Measurements from ENCODE around the gene ERBB2. TPM values are rescaled to one million over a fixed set of nuclear protein-coding genes. Genes with fewer than 3 reads are reported as not detected.
"Not testable (repeated sequence)": the region's sequence is repeated elsewhere in the genome, so short reads cannot be mapped to it uniquely, and the experiment has no call there.

Gene ERBB2
- polyA plus RNA-seq, 3 donors, result 158 to 183 (median 165) TPM

- DNase-seq (ENCODE audit: extremely low read depth in 1 of 11, low read depth in 9 of 11, low spot score in 4 of 11), result no peak
Observed at GRCh38 chr17:39736319-39737165, 36.7 kb downstream of the ERBB2 start.

- no peak for DNase-seq (ENCODE audit: extremely low read depth in 1 of 11, low read depth in 9 of 11, low spot score in 4 of 11)
Observed at GRCh38 chr17:39737206-39737759, 37.4 kb downstream of the ERBB2 start.

GRCh38 chr17:39737760-39738567 is 38.1 kb downstream of the ERBB2 start, which contains the start of gene GRB7:
GRB7 (plus strand) TSS chr17:39737938; CDS start chr17:39742302, 4,364 bp downstream.
- peak in 2 of 11 donors; percentile 65 for DNase-seq (ENCODE audit: extremely low read depth in 1 of 11, low read depth in 9 of 11, low spot score in 4 of 11)

- DNase-seq (ENCODE audit: extremely low read depth in 1 of 11, low read depth in 9 of 11, low spot score in 4 of 11), result no peak
Observed at GRCh38 chr17:39738568-39738901, 38.7 kb downstream of the ERBB2 start.

GRCh38 chr17:39738983-39739884 is 39.4 kb downstream of the ERBB2 start:
- DNase-seq (ENCODE audit: extremely low read depth in 1 of 11, low read depth in 9 of 11, low spot score in 4 of 11), result peak in 4 of 11 donors; percentile 66 to 92 (median 81)

- no peak for DNase-seq (ENCODE audit: extremely low read depth in 1 of 11, low read depth in 9 of 11, low spot score in 4 of 11)
Observed at GRCh38 chr17:39739885-39740356, 40.1 kb downstream of the ERBB2 start.

- DNase-seq (ENCODE audit: extremely low read depth in 1 of 11, low read depth in 9 of 11, low spot score in 4 of 11), result peak in 2 of 11 donors; percentile 70 to 76
Observed at GRCh38 chr17:39740357-39741111, 40.7 kb downstream of the ERBB2 start.

GRCh38 chr17:39742126-39742855 is 42.4 kb downstream of the ERBB2 start:
- no peak for DNase-seq (ENCODE audit: extremely low read depth in 1 of 11, low read depth in 9 of 11, low spot score in 4 of 11)

- no peak for DNase-seq (ENCODE audit: extremely low read depth in 1 of 11, low read depth in 9 of 11, low spot score in 4 of 11)
Observed at GRCh38 chr17:39742856-39743436, 43.1 kb downstream of the ERBB2 start.

GRCh38 chr17:39744075-39744835 is 44.4 kb downstream of the ERBB2 start:
- no peak for DNase-seq (ENCODE audit: extremely low read depth in 1 of 11, low read depth in 9 of 11, low spot score in 4 of 11)

- DNase-seq (ENCODE audit: extremely low read depth in 1 of 11, low read depth in 9 of 11, low spot score in 4 of 11), result no peak
Observed at GRCh38 chr17:39744836-39745215, 45.0 kb downstream of the ERBB2 start.

GRCh38 chr17:39745335-39746144 is 45.7 kb downstream of the ERBB2 start:
- no peak for DNase-seq (ENCODE audit: extremely low read depth in 1 of 11, low read depth in 9 of 11, low spot score in 4 of 11)

GRCh38 chr17:39746145-39746461 is 46.2 kb downstream of the ERBB2 start:
- DNase-seq (ENCODE audit: extremely low read depth in 1 of 11, low read depth in 9 of 11, low spot score in 4 of 11), result no peak

GRCh38 chr17:39747745-39748144 is 47.9 kb downstream of the ERBB2 start:
- no peak for DNase-seq (ENCODE audit: extremely low read depth in 1 of 11, low read depth in 9 of 11, low spot score in 4 of 11)

GRCh38 chr17:39748444-39749034 is 48.7 kb downstream of the ERBB2 start:
- DNase-seq (ENCODE audit: extremely low read depth in 1 of 11, low read depth in 9 of 11, low spot score in 4 of 11), result not testable (repeated sequence)
